ENCODE measurements around the gene CERS4. TPM values are rescaled to one million over a fixed set of nuclear protein-coding genes. Genes with fewer than 3 reads are reported as not detected.

CERS4 gene
- total and polyA plus RNA-seq, 4 donors: 30.7 to 67.8 (median 54.4) TPM

DNA sequence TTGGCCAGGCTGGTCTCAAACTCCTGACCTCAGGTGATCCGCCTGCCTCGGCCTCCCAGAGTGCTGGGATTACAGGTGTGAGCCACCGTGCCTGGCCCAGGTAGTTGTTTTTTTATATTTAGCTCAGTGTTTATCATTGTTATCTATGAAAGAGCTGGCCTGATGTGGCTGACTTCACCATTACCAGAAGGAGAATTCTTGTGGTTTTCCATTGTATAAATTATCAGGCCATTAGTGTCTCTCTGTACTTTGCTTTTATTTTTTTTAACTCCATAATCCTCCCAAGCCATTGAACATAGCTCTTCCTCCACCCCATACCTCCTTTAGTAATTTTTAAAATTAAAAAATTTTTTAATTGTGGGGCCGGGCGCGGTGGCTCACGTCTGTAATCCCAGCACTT is 24.2 kb downstream of the CERS4 start:
- Histone ChIP-seq H3K9ac (ENCODE audit: insufficient read depth in 1 of 2, low read length in 2 of 2) (no peak overlapping the region), H3K36me3 (ENCODE audit: control insufficient read depth in 4 of 4, insufficient read depth in 4 of 4, low read length in 4 of 4) (peaks cover 0 to 2% (median 0%) of the 10 kb centered on the region in 4 donors), H3K27ac (ENCODE audit: low read depth in 1 of 2, low read length in 1 of 2) (no peak overlapping the region), H3K9me3 (ENCODE audit: control insufficient read depth in 4 of 4, insufficient read depth in 3 of 4, low read length in 3 of 4) (peaks cover 0 to 7% (median 0%) of the 10 kb centered on the region in 4 donors), H3K4me3 (no peak overlapping the region), H3K27me3 (ENCODE audit: control insufficient read depth in 3 of 3, insufficient read depth in 3 of 3, low read length in 2 of 3) (no peaks in the 10 kb centered on the region), H3K4me1 (ENCODE audit: control insufficient read depth in 5 of 5, insufficient read depth in 5 of 5, low read length in 5 of 5) (peaks cover 0 to 3% (median 0%) of the 10 kb centered on the region in 5 donors)
- ATAC-seq (ENCODE audit: insufficient read depth, low FRiP score) (no peak), DNase-seq (no peak)
- TF ChIP-seq, protein P1, sequence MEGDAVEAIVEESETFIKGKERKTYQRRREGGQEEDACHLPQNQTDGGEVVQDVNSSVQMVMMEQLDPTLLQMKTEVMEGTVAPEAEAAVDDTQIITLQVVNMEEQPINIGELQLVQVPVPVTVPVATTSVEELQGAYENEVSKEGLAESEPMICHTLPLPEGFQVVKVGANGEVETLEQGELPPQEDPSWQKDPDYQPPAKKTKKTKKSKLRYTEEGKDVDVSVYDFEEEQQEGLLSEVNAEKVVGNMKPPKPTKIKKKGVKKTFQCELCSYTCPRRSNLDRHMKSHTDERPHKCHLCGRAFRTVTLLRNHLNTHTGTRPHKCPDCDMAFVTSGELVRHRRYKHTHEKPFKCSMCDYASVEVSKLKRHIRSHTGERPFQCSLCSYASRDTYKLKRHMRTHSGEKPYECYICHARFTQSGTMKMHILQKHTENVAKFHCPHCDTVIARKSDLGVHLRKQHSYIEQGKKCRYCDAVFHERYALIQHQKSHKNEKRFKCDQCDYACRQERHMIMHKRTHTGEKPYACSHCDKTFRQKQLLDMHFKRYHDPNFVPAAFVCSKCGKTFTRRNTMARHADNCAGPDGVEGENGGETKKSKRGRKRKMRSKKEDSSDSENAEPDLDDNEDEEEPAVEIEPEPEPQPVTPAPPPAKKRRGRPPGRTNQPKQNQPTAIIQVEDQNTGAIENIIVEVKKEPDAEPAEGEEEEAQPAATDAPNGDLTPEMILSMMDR (IDR thresholded peaks at IDR 0.05; ENCODE audit: control extremely low read depth, extremely low read depth): no peak
- 60 to 71% methylated on average over 6 to 7 of the region's 7 CpGs for WGBS, 2 donors

DNA sequence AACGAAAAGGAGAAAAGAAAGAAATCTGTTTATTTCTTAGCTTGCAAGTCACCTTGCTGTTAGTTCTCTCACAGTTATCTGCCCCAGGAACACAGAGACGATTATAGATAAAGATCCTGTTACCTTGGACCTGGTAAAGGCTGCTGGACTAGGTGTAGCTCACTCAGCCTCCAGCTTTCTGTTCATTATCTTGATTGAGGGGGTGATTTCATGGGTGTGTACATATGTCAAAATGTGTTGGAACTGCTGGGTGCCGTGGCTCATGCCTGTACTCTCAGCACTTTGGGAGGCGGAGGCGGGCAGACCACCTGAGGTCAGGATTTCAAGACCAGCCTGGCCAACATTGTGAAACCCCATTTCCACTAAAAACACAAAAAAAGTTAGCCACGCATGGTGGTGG is 27.9 kb downstream of the CERS4 start:
- H3K4me3 ChIP-seq: no peak overlapping the region
- ATAC-seq (ENCODE audit: insufficient read depth, low FRiP score) (no peak), DNase-seq (no peak)
- H3K27ac ChIP-seq (ENCODE audit: low read depth in 1 of 2, low read length in 1 of 2): no peak overlapping the region
- TF ChIP-seq, protein P1 (IDR thresholded peaks at IDR 0.05; ENCODE audit: control extremely low read depth, extremely low read depth): no peak
- no peak overlapping the region for H3K9ac ChIP-seq (ENCODE audit: insufficient read depth in 1 of 2, low read length in 2 of 2)
- peaks cover 3 to 14% (median 10%) of the 10 kb centered on the region in 5 donors for H3K4me1 ChIP-seq (ENCODE audit: control insufficient read depth in 5 of 5, insufficient read depth in 5 of 5, low read length in 5 of 5)
- WGBS, 2 donors: 85% methylated on average over 6 of the region's 6 CpGs
- H3K27me3 ChIP-seq (ENCODE audit: control insufficient read depth in 3 of 3, insufficient read depth in 3 of 3, low read length in 2 of 3): no peaks in the 10 kb centered on the region
- H3K36me3 ChIP-seq (ENCODE audit: control insufficient read depth in 4 of 4, insufficient read depth in 4 of 4, low read length in 4 of 4): peaks cover 0 to 6% (median 3%) of the 10 kb centered on the region in 4 donors
- peaks cover 0 to 2% (median 0%) of the 10 kb centered on the region in 4 donors for H3K9me3 ChIP-seq (ENCODE audit: control insufficient read depth in 4 of 4, insufficient read depth in 3 of 4, low read length in 3 of 4)

DNA sequence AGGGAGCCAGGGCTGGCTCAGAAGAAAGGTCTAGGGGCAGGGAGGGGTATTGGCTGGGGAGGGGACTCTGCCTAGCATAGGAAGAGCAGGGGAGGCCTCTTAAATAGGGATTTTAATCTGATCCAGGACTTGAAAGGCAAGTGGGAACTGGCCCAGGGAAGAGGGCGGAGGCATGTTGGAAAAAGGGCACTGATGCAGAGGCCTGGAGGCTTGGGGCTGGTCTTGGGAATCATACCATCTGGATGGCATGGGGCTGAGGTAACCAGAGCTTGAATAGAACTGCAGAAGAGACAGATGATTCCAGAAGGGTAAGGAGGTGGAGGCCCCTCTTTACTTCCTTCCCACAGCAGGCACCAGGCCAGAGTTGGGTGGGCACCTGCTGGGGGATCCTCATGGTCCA is 29.1 kb downstream of the CERS4 start:
- Histone ChIP-seq H3K27ac (ENCODE audit: low read depth in 1 of 2, low read length in 1 of 2) (peak overlapping the region in 1 of 2 donors; percentile 42), H3K9ac (ENCODE audit: insufficient read depth in 1 of 2, low read length in 2 of 2) (no peak overlapping the region)

More for the DNA sequence above, 29.1 kb downstream of the CERS4 start:
- H3K27me3 ChIP-seq (ENCODE audit: control insufficient read depth in 3 of 3, insufficient read depth in 3 of 3, low read length in 2 of 3): no peaks in the 10 kb centered on the region
- no peak for ATAC-seq (ENCODE audit: insufficient read depth, low FRiP score)
- DNase-seq: no peak
- H3K9me3 ChIP-seq (ENCODE audit: control insufficient read depth in 4 of 4, insufficient read depth in 3 of 4, low read length in 3 of 4): peaks cover 0 to 8% (median 3%) of the 10 kb centered on the region in 4 donors
- TF ChIP-seq, protein P1 (IDR thresholded peaks at IDR 0.05; ENCODE audit: control extremely low read depth, extremely low read depth): no peak
- peaks cover 3 to 14% (median 10%) of the 10 kb centered on the region in 5 donors for H3K4me1 ChIP-seq (ENCODE audit: control insufficient read depth in 5 of 5, insufficient read depth in 5 of 5, low read length in 5 of 5)
- no peak overlapping the region for H3K4me3 ChIP-seq
- 86 to 92% methylated on average over 1 of the region's 1 CpG for WGBS, 2 donors
- H3K36me3 ChIP-seq (ENCODE audit: control insufficient read depth in 4 of 4, insufficient read depth in 4 of 4, low read length in 4 of 4): peaks cover 0 to 11% (median 4%) of the 10 kb centered on the region in 4 donors

Measured in lung (tissue), 12 donors.